ENCODE data around the gene CFP. TPM values are rescaled to one million over a fixed set of nuclear protein-coding genes. Genes with fewer than 3 reads are reported as not detected.
A peak's percentile ranks its signal among the peaks of the same experiment; 100 is the strongest.

CFP gene
- polyA plus RNA-seq, 1 experiment = 0.05 TPM

DNA sequence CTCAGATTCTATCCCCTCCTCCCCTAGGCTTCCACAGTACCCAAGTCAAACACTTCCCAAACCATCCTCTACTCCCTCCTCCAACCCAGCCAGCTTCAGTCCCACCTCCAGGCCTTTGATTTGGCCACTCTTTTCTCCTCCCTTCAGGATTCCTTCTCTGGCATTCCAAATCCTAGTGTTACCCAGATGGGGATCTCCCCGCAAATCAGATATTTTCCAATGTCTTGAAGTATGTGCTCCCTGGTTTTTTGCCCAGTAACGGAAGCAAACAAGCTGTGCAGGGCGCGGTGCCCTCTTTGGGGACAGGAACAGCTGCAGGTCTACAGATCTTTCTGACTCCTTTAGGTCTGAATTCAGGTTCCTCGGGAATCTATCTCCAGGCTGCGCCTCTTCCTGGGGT lies 7.9 kb downstream of the CFP start:
- no peak overlapping the region for H3K4me3 ChIP-seq (ENCODE audit: low read depth, low read length)
- no peak overlapping the region for H3K27ac ChIP-seq (ENCODE audit: low read depth, low read length)
- ChIA-PET POLR2A (no interaction called here), CTCF (no interaction called here)
- H3K27me3 ChIP-seq (ENCODE audit: control insufficient read depth, insufficient read depth, low read length) = no peaks in the 10 kb centered on the region
- no peaks in the 10 kb centered on the region for H3K9me3 ChIP-seq (ENCODE audit: control insufficient read depth, insufficient read depth, low read length)
- TF ChIP-seq, protein P1, sequence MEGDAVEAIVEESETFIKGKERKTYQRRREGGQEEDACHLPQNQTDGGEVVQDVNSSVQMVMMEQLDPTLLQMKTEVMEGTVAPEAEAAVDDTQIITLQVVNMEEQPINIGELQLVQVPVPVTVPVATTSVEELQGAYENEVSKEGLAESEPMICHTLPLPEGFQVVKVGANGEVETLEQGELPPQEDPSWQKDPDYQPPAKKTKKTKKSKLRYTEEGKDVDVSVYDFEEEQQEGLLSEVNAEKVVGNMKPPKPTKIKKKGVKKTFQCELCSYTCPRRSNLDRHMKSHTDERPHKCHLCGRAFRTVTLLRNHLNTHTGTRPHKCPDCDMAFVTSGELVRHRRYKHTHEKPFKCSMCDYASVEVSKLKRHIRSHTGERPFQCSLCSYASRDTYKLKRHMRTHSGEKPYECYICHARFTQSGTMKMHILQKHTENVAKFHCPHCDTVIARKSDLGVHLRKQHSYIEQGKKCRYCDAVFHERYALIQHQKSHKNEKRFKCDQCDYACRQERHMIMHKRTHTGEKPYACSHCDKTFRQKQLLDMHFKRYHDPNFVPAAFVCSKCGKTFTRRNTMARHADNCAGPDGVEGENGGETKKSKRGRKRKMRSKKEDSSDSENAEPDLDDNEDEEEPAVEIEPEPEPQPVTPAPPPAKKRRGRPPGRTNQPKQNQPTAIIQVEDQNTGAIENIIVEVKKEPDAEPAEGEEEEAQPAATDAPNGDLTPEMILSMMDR (IDR thresholded peaks at IDR 0.05; ENCODE audit: low read depth, low read length) = no peak
- DNase-seq (ENCODE audit: low read depth, low spot score) = no peak

- no peaks in the 10 kb centered on the region for H3K27me3 ChIP-seq (ENCODE audit: control insufficient read depth, insufficient read depth, low read length)
- no peaks in the 10 kb centered on the region for H3K9me3 ChIP-seq (ENCODE audit: control insufficient read depth, insufficient read depth, low read length)
- no peak for DNase-seq (ENCODE audit: low read depth, low spot score)
- POLR2A ChIA-PET = no interaction called here
- H3K27ac ChIP-seq (ENCODE audit: low read depth, low read length) = no peak overlapping the region
- CTCF ChIA-PET = interaction anchor here (0.7 kb wide), 1 partner anchor 23 kb away, joined by 3 read pairs; no protein-coding TSS in a partner anchor
- H3K4me3 ChIP-seq (ENCODE audit: low read depth, low read length) = no peak overlapping the region
- TF ChIP-seq, protein P1 (IDR thresholded peaks at IDR 0.05; ENCODE audit: low read depth, low read length) = no peak
Observed at GRCh38 chrX:47620303-47620685, 9.4 kb downstream of the CFP start.

DNA sequence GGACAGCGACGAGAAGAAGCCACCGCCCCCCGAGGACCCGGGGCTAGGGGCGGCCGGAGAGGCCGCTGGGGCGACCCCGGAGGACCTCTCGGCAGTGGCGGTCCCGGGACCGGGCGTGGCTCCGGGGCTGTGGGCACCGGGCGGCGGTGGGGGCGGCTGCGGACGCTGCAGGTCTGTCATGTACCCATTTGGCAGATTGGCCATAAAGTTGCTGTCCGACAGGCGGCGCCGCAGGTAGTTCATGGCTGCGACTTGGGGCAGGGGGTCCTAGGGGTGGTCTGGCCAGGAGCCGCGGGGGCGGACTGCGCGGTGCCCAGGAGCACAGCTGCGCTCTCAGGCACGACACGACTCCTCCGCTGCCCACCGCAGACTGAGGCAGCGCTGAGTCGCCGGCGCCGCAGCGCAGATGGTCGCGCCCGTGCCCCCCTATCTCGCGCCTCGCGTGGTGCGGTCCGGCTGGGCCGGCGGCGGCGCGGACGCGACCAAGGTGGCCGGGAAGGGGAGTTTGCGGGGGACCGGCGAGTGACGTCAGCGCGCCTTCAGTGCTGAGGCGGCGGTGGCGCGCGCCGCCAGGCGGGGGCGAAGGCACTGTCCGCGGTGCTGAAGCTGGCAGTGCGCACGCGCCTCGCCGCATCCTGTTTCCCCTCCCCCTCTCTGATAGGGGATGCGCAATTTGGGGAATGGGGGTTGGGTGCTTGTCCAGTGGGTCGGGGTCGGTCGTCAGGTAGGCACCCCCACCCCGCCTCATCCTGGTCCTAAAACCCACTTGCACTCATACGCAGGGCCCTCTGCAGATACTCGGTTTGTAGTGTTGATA lies 10.0 kb downstream of the CFP start, which contains the start of gene SYN1:
Gene SYN1, minus strand, starts transcription at position 372 of the 817 bp plus-strand sequence. Its CDS starts 129 bp downstream, at position 243.
- H3K27ac ChIP-seq (ENCODE audit: low read depth, low read length) = no peak within 1 kb of the TSS
- POLR2A ChIA-PET = no interaction called here
- CTCF ChIA-PET = interaction anchor here (0.7 kb wide), 1 partner anchor 24 kb away, joined by 3 read pairs; no protein-coding TSS in a partner anchor
- H3K9me3 ChIP-seq (ENCODE audit: control insufficient read depth, insufficient read depth, low read length) = no peaks in the 10 kb centered on the region
- TF ChIP-seq, protein P1 (IDR thresholded peaks at IDR 0.05; ENCODE audit: low read depth, low read length) = no peak
- H3K4me3 ChIP-seq (ENCODE audit: low read depth, low read length) = peak within 1 kb of the TSS; percentile 54
- H3K27me3 ChIP-seq (ENCODE audit: control insufficient read depth, insufficient read depth, low read length) = no peaks in the 10 kb centered on the region
- DNase-seq (ENCODE audit: low read depth, low spot score) = peak; percentile 42

- no peak for DNase-seq (ENCODE audit: low read depth, low spot score)
- Histone ChIP-seq H3K9me3 (ENCODE audit: control insufficient read depth, insufficient read depth, low read length) (no peaks in the 10 kb centered on the region), H3K27ac (ENCODE audit: low read depth, low read length) (no peak overlapping the region), H3K4me3 (ENCODE audit: low read depth, low read length) (no peak overlapping the region), H3K27me3 (ENCODE audit: control insufficient read depth, insufficient read depth, low read length) (no peaks in the 10 kb centered on the region)
- TF ChIP-seq, protein P1 (IDR thresholded peaks at IDR 0.05; ENCODE audit: low read depth, low read length) = no peak
- ChIA-PET POLR2A (no interaction called here), CTCF (interaction anchor here (0.6 kb wide), 1 partner anchor 105 kb away, joined by 7 read pairs; no protein-coding TSS in a partner anchor)
Observed at GRCh38 chrX:47618923-47619485, 10.7 kb downstream of the CFP start.

GRCh38 chrX:47614618-47615017 lies 15.1 kb downstream of the CFP start:
- Histone ChIP-seq H3K27ac (ENCODE audit: low read depth, low read length) (no peak overlapping the region), H3K9me3 (ENCODE audit: control insufficient read depth, insufficient read depth, low read length) (no peaks in the 10 kb centered on the region), H3K27me3 (ENCODE audit: control insufficient read depth, insufficient read depth, low read length) (no peaks in the 10 kb centered on the region), H3K4me3 (ENCODE audit: low read depth, low read length) (no peak overlapping the region)
- CTCF ChIA-PET = no interaction called here
- TF ChIP-seq, protein P1 (IDR thresholded peaks at IDR 0.05; ENCODE audit: low read depth, low read length) = no peak
- no peak for DNase-seq (ENCODE audit: low read depth, low spot score)
- POLR2A ChIA-PET = no interaction called here

All from AG04450 (cell line).